Endothelial cell of umbilical vein (primary cell): ENCODE results near the gene WDR49. TPM values are rescaled to one million over a fixed set of nuclear protein-coding genes. Genes with fewer than 3 reads are reported as not detected.

Source experiments
- BruUV-seq: library from RNA; stranded (reverse); fragments of 400-500 nt; replicated peaks from 2 replicates; lab custom pipeline; 2021; lab: Mats Ljungman, UMichigan
- CTCF ChIA-PET: fragments of 300-600, 350-600 bp; sonication (Branson Sonifier 250); formaldehyde crosslinking; loops from one replicate; lab custom pipeline; 2021; ENCODE audit warnings: antibody characterized with exemption, inconsistent platforms; lab: Charles Lee
- POLR2A ChIA-PET: fragments of 300-600, 350-600 bp; sonication (Branson Sonifier 250); formaldehyde crosslinking; loops from one replicate; lab custom pipeline; 2021; ENCODE audit warnings: antibody characterized with exemption, inconsistent platforms; lab: Charles Lee
- DNase-seq: peaks from one replicate; pipeline ENCODE4 v3.0.0-alpha.2; 2011; ENCODE audit warnings: low read depth, low spot score
- FAIRE-seq: peaks from 2 replicates; lab custom pipeline; 2011; peaks lifted over from hg19 to GRCh38; lab: Jason Lieb, UNC
- H2AFZ ChIP-seq: 2 replicates; pipeline ENCODE4 v1.6.0; 2012; ENCODE audit warnings: low read depth, low read length, control low read depth, inconsistent platforms
- H3K27ac ChIP-seq: 2 replicates; pipeline ENCODE4 v1.5.1; 2011; ENCODE audit warnings: low read depth, mild to moderate bottlenecking, control low read depth, low read length, moderate library complexity; ENCODE audit not compliant: insufficient read depth
- H3K27me3 ChIP-seq, 2 experiments: 2 replicates each; pipeline versions ENCODE4 v1.6.0 to v1.6.1; 2011; ENCODE audit warnings: low read length in 2 of 2, mixed read lengths in 1 of 2; ENCODE audit not compliant: control insufficient read depth in 2 of 2, insufficient read depth in 2 of 2
- H3K36me3 ChIP-seq, 2 experiments: 2 replicates in 1 of 2; 3 replicates in 1 of 2; pipeline ENCODE4 v1.5.1; 2011; ENCODE audit warnings: low read length in 2 of 2, mild to moderate bottlenecking in 1 of 2, moderate library complexity in 1 of 2; ENCODE audit not compliant: control insufficient read depth in 2 of 2, insufficient read depth in 2 of 2; ENCODE audit errors: extremely low read depth in 1 of 2
- H3K4me1 ChIP-seq: 3 replicates; pipeline ENCODE4 v1.5.1; 2011; ENCODE audit warnings: mild to moderate bottlenecking, low read length; ENCODE audit not compliant: control insufficient read depth, insufficient read depth; ENCODE audit errors: extremely low read depth
- H3K4me2 ChIP-seq: 2 replicates; pipeline ENCODE4 v1.6.1; 2011; ENCODE audit warnings: low read length, control low read depth, mixed read lengths; ENCODE audit not compliant: insufficient read depth
- H3K4me3 ChIP-seq, 3 experiments: fragments of 200-600 bp in 1 of 3; sonication (generic), shearing (Covaris generic) in 1 of 3; replicated peaks in 1 of 3; 2 replicates each; pipeline ENCODE4 v1.5.1; 2011 to 2016; ENCODE audit warnings: control low read depth in 3 of 3, low read length in 3 of 3, mild to moderate bottlenecking in 2 of 3, inconsistent platforms in 1 of 3, low read depth in 1 of 3, moderate library complexity in 1 of 3; ENCODE audit not compliant: insufficient read depth in 1 of 3
- H3K79me2 ChIP-seq: 2 replicates; pipeline ENCODE4 v1.6.0; 2012; ENCODE audit warnings: low read length, inconsistent platforms; ENCODE audit not compliant: control insufficient read depth, insufficient read depth
- H3K9ac ChIP-seq: replicated peaks from 2 replicates; pipeline ENCODE3; 2011; ENCODE audit warnings: low read length, control low read depth; ENCODE audit not compliant: insufficient read depth; ENCODE audit errors: extremely low read depth
- H3K9me1 ChIP-seq: replicated peaks from 3 replicates; pipeline ENCODE4 v1.6.0; 2011; ENCODE audit warnings: mild to moderate bottlenecking, low read length; ENCODE audit not compliant: control insufficient read depth, insufficient read depth; ENCODE audit errors: extremely low read depth
- H3K9me3 ChIP-seq: replicated peaks from 2 replicates; pipeline ENCODE4 v1.5.1; 2012; ENCODE audit warnings: low read length, inconsistent platforms; ENCODE audit not compliant: control insufficient read depth, insufficient read depth
- H4K20me1 ChIP-seq: replicated peaks from 2 replicates; pipeline ENCODE3; 2011; ENCODE audit warnings: mild to moderate bottlenecking, low read length; ENCODE audit not compliant: control insufficient read depth, insufficient read depth; ENCODE audit errors: extremely low read depth
- EZH2 ChIP-seq: IDR thresholded peaks from 2 replicates; pipeline ENCODE4 v1.6.1; 2012; ENCODE audit warnings: borderline replicate concordance, low read depth, mild to moderate bottlenecking, moderate library complexity, low read length, inconsistent platforms; ENCODE audit not compliant: severe bottlenecking
- FOS ChIP-seq: IDR thresholded peaks from 2 replicates; pipeline ENCODE4 v1.6.1; 2011; ENCODE audit warnings: mild to moderate bottlenecking, low read length, moderate library complexity, borderline replicate concordance; ENCODE audit not compliant: insufficient read depth
- GATA2 ChIP-seq: IDR thresholded peaks from 2 replicates; pipeline ENCODE4 v1.7.0; 2011; ENCODE audit warnings: low read depth, mild to moderate bottlenecking, moderate library complexity, mixed read lengths, low read length; ENCODE audit not compliant: insufficient read length, insufficient read depth
- JUN ChIP-seq: IDR thresholded peaks from 2 replicates; pipeline ENCODE4 v1.6.1; 2011; ENCODE audit warnings: borderline replicate concordance, low read depth; ENCODE audit not compliant: insufficient read length, insufficient read depth
- MYC ChIP-seq: IDR thresholded peaks from one replicate; pipeline ENCODE4 v1.6.1; 2011; ENCODE audit warnings: mild to moderate bottlenecking, low read depth, low read length
- POLR2A ChIP-seq: IDR thresholded peaks from 2 replicates; pipeline ENCODE4 v1.6.1; 2012; ENCODE audit warnings: low read depth, mild to moderate bottlenecking, control low read depth, low read length
- POLR2AphosphoS5 ChIP-seq: IDR thresholded peaks from 2 replicates; pipeline ENCODE4 v1.6.1; 2012; ENCODE audit warnings: low read depth, mild to moderate bottlenecking, control low read depth, low read length, moderate library complexity; ENCODE audit not compliant: insufficient read depth
- dilution Hi-C: fragments of 300-500 bp; cut with MboI; formaldehyde crosslinking; loops from one replicate; pipeline ENCODE4 v1.15.0; 2019; ENCODE audit warnings: low sequenced_read_pairs; ENCODE audit not compliant: extremely low pct_ligation_motif_present
- intact Hi-C: fragments of 100-400 bp; cut with micrococcal nuclease; formaldehyde crosslinking; loops from one replicate; pipeline ENCODE4 v1.10.0; 2022
- polyA plus RNA-seq, 4 experiments: library from polyadenylated mRNA; depleted of rRNA in 3 of 4; stranded (reverse) in 3 of 4; unstranded in 1 of 4; fragments of >200 nt; gene quantifications; 2 replicates each; pipeline versions ENCODE4 v1.2.1 to v1.2.3, GENCODE V29; 2011 to 2012; ENCODE audit warnings: missing spikeins in 1 of 4
- total RNA-seq: library from RNA; stranded (reverse); gene quantifications from 2 replicates; pipeline ENCODE4 v1.2.3, GENCODE V29; 2021
- TF ChIP-seq, protein P1 (sequence below): IDR thresholded peaks from 2 replicates; pipeline ENCODE4 v1.6.1; 2011; ENCODE audit not compliant: insufficient read depth, insufficient read length
- TF ChIP-seq, protein P2 (sequence below), 2 donors: IDR thresholded peaks; 1 replicate in 1 of 2; 2 replicates in 1 of 2; pipeline ENCODE4 v1.5.1; 2011; ENCODE audit warnings: low read length in 2 of 2, mild to moderate bottlenecking in 2 of 2, moderate library complexity in 2 of 2, control low read depth in 1 of 2, inconsistent platforms in 1 of 2, low read depth in 1 of 2; ENCODE audit not compliant: insufficient read depth in 1 of 2; ENCODE audit errors: extremely low read depth in 1 of 2

The WDR49 gene
- total and polyA plus RNA-seq, 2 donors (not counting 3 experiments of a cell fraction or from before 2014, with no cell fraction given) = not detected

DNA sequence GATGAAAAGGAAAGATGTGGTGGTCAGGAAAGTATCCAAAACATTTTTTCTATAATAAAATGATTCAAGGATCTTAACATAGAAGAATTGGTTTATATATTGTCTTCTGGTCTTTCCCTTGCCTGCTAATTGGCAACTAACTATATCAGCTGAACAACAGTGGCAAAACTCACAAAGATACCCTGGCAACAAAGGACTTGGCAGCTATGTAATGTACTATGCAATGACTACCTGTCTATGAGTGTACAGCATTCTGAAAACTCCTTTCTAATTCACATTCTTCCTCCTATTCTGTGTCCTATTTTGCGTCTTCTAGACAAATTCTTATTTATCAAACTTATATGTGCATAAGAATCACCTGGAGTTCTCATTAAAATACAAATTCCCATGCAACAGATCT lies 164.2 kb downstream of the WDR49 start:
- ChIA-PET POLR2A (no interaction called here), CTCF (no interaction called here)
- no peak overlapping the region for H3K4me3 ChIP-seq
- no peak overlapping the region for H2AFZ ChIP-seq
- intact Hi-C loops = no loop called here
- H3K4me2 ChIP-seq = no peak overlapping the region
- H3K36me3 ChIP-seq = no peaks in the 10 kb centered on the region
- DNase-seq (no peak), FAIRE-seq (no peak)
- no peaks in the 10 kb centered on the region for H3K9me3 ChIP-seq
- no peak for TF ChIP-seq EZH2
- H3K79me2 ChIP-seq = no peaks in the 10 kb centered on the region
- H3K27ac ChIP-seq = no peak overlapping the region
- no peak overlapping the region for H3K9ac ChIP-seq
- H3K27me3 ChIP-seq = no peaks in the 10 kb centered on the region
- H4K20me1 ChIP-seq = no peaks in the 10 kb centered on the region
- H3K4me1 ChIP-seq = no peaks in the 10 kb centered on the region
- BruUV-seq = no TSS peak
- dilution Hi-C loops = no loop called here
- no peaks in the 10 kb centered on the region for H3K9me1 ChIP-seq

DNA sequence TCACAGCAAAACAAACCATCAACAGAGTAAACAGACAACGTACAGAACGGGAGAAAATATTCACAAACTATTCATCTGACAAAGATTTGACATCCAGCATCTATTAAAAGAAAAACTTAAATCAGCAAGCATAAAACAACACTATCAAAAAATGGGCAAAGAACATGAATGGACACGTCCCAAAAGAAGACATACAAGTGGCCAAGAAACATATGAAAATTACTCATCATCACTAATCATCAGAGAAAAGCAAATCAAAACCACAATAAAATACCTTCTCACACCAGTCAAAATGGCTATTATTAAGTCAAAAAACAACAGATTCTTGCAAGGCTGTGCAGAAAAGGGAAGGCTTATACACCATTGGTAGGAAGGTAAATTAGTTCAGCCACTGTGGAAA lies 166.2 kb downstream of the WDR49 start:
- intact Hi-C loops = no loop called here
- BruUV-seq = no TSS peak
- DNase-seq (no peak), FAIRE-seq (no peak)
- dilution Hi-C loops = no loop called here
- no peaks in the 10 kb centered on the region for H3K27me3 ChIP-seq
- ChIA-PET POLR2A (no interaction called here), CTCF (no interaction called here)
- no peak overlapping the region for H3K9ac ChIP-seq
- H3K4me1 ChIP-seq = no peaks in the 10 kb centered on the region
- no peaks in the 10 kb centered on the region for H3K9me3 ChIP-seq
- H3K4me3 ChIP-seq = no peak overlapping the region
- TF ChIP-seq GATA2 (no peak), POLR2A (no peak), POLR2AphosphoS5 (no peak), FOS (no peak), MYC (no peak), EZH2 (no peak), JUN (no peak)
- TF ChIP-seq, protein P1, sequence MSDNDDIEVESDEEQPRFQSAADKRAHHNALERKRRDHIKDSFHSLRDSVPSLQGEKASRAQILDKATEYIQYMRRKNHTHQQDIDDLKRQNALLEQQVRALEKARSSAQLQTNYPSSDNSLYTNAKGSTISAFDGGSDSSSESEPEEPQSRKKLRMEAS = no peak
- TF ChIP-seq, protein P2, sequence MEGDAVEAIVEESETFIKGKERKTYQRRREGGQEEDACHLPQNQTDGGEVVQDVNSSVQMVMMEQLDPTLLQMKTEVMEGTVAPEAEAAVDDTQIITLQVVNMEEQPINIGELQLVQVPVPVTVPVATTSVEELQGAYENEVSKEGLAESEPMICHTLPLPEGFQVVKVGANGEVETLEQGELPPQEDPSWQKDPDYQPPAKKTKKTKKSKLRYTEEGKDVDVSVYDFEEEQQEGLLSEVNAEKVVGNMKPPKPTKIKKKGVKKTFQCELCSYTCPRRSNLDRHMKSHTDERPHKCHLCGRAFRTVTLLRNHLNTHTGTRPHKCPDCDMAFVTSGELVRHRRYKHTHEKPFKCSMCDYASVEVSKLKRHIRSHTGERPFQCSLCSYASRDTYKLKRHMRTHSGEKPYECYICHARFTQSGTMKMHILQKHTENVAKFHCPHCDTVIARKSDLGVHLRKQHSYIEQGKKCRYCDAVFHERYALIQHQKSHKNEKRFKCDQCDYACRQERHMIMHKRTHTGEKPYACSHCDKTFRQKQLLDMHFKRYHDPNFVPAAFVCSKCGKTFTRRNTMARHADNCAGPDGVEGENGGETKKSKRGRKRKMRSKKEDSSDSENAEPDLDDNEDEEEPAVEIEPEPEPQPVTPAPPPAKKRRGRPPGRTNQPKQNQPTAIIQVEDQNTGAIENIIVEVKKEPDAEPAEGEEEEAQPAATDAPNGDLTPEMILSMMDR (IDR thresholded peaks at IDR 0.05; ENCODE audit: extremely low read depth in 1 of 2, insufficient read depth in 1 of 2, low read depth in 1 of 2, low read length in 2 of 2) = no peak
- H4K20me1 ChIP-seq = no peaks in the 10 kb centered on the region
- H3K36me3 ChIP-seq = no peaks in the 10 kb centered on the region
- no peak overlapping the region for H2AFZ ChIP-seq
- H3K27ac ChIP-seq = no peak overlapping the region
- H3K79me2 ChIP-seq = no peaks in the 10 kb centered on the region
- no peaks in the 10 kb centered on the region for H3K9me1 ChIP-seq
- no peak overlapping the region for H3K4me2 ChIP-seq
